H9 (cell line): ENCODE results near the gene BLACAT1. TPM values are rescaled to one million over a fixed set of nuclear protein-coding genes. Genes with fewer than 3 reads are reported as not detected.

Source experiments
- DNase-seq: peaks from one replicate; pipeline ENCODE4 v3.0.0-alpha.2; 2017
- H2AFZ ChIP-seq: one replicate; pipeline ENCODE4 v1.6.1; 2013; ENCODE audit warnings: mild to moderate bottlenecking, low read length, control low read depth, moderate library complexity
- H2AK5ac ChIP-seq: 2 replicates; pipeline ENCODE4 v1.6.1; 2013; ENCODE audit warnings: low read length, control low read depth, mixed read lengths; ENCODE audit not compliant: insufficient read length
- H2BK120ac ChIP-seq: one replicate; pipeline ENCODE4 v1.6.1; 2013; ENCODE audit warnings: low read depth, mild to moderate bottlenecking, low read length, control low read depth, inconsistent platforms; ENCODE audit not compliant: poor library complexity, severe bottlenecking
- H2BK12ac ChIP-seq: 2 replicates; pipeline ENCODE4 v1.6.1; 2013; ENCODE audit warnings: low read length, control low read depth, mixed read lengths, low read depth; ENCODE audit not compliant: insufficient read length
- H2BK15ac ChIP-seq: 2 replicates; pipeline ENCODE4 v1.6.1; 2013; ENCODE audit warnings: low read depth, low read length, control low read depth
- H2BK20ac ChIP-seq: one replicate; pipeline ENCODE4 v1.6.1; 2013; ENCODE audit warnings: low read depth, mild to moderate bottlenecking, low read length, control low read depth, inconsistent platforms; ENCODE audit not compliant: poor library complexity, severe bottlenecking
- H2BK5ac ChIP-seq: 2 replicates; pipeline ENCODE4 v1.6.1; 2013; ENCODE audit warnings: low read length, control low read depth, mixed read lengths; ENCODE audit not compliant: insufficient read length
- H3K14ac ChIP-seq: 2 replicates; pipeline ENCODE4 v1.6.1; 2013; ENCODE audit warnings: low read length, control low read depth; ENCODE audit not compliant: insufficient read depth
- H3K18ac ChIP-seq: 2 replicates; pipeline ENCODE4 v1.6.1; 2013; ENCODE audit warnings: low read depth, mild to moderate bottlenecking, mixed read lengths, low read length, control low read depth; ENCODE audit not compliant: insufficient read length
- H3K23ac ChIP-seq: 2 replicates; pipeline ENCODE4 v1.6.1; 2013; ENCODE audit warnings: low read length, control low read depth, mixed read lengths, low read depth; ENCODE audit not compliant: insufficient read length
- H3K23me2 ChIP-seq: 2 replicates; pipeline ENCODE4 v1.6.1; 2013; ENCODE audit warnings: low read depth, mild to moderate bottlenecking, mixed read lengths, low read length, control low read depth; ENCODE audit not compliant: insufficient read length, poor library complexity, severe bottlenecking
- H3K27ac ChIP-seq: 2 replicates; pipeline ENCODE4 v1.5.1; 2013; ENCODE audit warnings: low read length, control low read depth, mixed read lengths, low read depth; ENCODE audit not compliant: insufficient read length
- H3K27me3 ChIP-seq: 2 replicates; pipeline ENCODE4 v1.6.1; 2013; ENCODE audit warnings: low read length, control low read depth, inconsistent platforms; ENCODE audit not compliant: insufficient read depth
- H3K4ac ChIP-seq: 2 replicates; pipeline ENCODE4 v1.6.1; 2013; ENCODE audit warnings: low read depth, mild to moderate bottlenecking, control low read depth, inconsistent platforms, low read length, moderate library complexity
- H3K4me1 ChIP-seq: 2 replicates; pipeline ENCODE4 v1.6.1; 2013; ENCODE audit warnings: low read length, control low read depth, inconsistent platforms; ENCODE audit not compliant: insufficient read depth
- H3K4me2 ChIP-seq: 2 replicates; pipeline ENCODE4 v1.6.1; 2013; ENCODE audit warnings: low read length, control low read depth, mixed read lengths; ENCODE audit not compliant: insufficient read length, insufficient read depth
- H3K56ac ChIP-seq: 2 replicates; pipeline ENCODE4 v1.6.1; 2013; ENCODE audit warnings: low read depth, mild to moderate bottlenecking, mixed read lengths, low read length, control low read depth; ENCODE audit not compliant: insufficient read length
- H3K79me1 ChIP-seq: 2 replicates; pipeline ENCODE4 v1.6.1; 2013; ENCODE audit warnings: low read depth, mild to moderate bottlenecking, moderate library complexity, low read length, control low read depth, inconsistent platforms; ENCODE audit not compliant: insufficient read depth, poor library complexity, severe bottlenecking
- H3K79me2 ChIP-seq: 2 replicates; pipeline ENCODE4 v1.6.1; 2013; ENCODE audit warnings: low read length, control low read depth, inconsistent platforms; ENCODE audit not compliant: insufficient read depth
- H3K9ac ChIP-seq: 2 replicates; pipeline ENCODE4 v1.6.1; 2013; ENCODE audit warnings: low read length, control low read depth, mixed read lengths; ENCODE audit not compliant: insufficient read length; ENCODE audit errors: extremely low read depth
- H3K9me3 ChIP-seq: one replicate; pipeline ENCODE4 v1.6.1; 2013; ENCODE audit warnings: low read depth, low read length, inconsistent platforms; ENCODE audit not compliant: control insufficient read depth
- H3T11ph ChIP-seq: one replicate; pipeline ENCODE4 v1.6.1; 2013; ENCODE audit warnings: mild to moderate bottlenecking, low read length, control low read depth, inconsistent platforms
- H4K20me1 ChIP-seq: one replicate; pipeline ENCODE4 v1.6.1; 2013; ENCODE audit not compliant: control insufficient read depth, insufficient read length, insufficient read depth
- H4K5ac ChIP-seq: 2 replicates; pipeline ENCODE4 v1.6.1; 2013; ENCODE audit warnings: low read depth, mild to moderate bottlenecking, mixed read lengths, low read length, control low read depth; ENCODE audit not compliant: insufficient read length
- H4K8ac ChIP-seq: replicated peaks from 2 replicates; pipeline ENCODE4 v1.6.1; 2013; ENCODE audit warnings: low read length, control low read depth, mixed read lengths, low read depth; ENCODE audit not compliant: insufficient read length
- H4K91ac ChIP-seq: 2 replicates; pipeline ENCODE4 v1.6.1; 2013; ENCODE audit warnings: low read depth, mild to moderate bottlenecking, moderate library complexity, mixed read lengths, low read length, control low read depth; ENCODE audit not compliant: insufficient read length
- H3K27ac Mint-ChIP-seq, 3 experiments: 2 replicates in 2 of 3; 3 replicates in 1 of 3; pipeline ENCODE4 v1.8.0; 2020 to 2021; ENCODE audit warnings: mixed read lengths in 3 of 3, mild to moderate bottlenecking in 1 of 3, moderate library complexity in 1 of 3
- H3K27me3 Mint-ChIP-seq: 2 replicates; pipeline ENCODE4 v1.8.0; 2021; ENCODE audit warnings: low read depth, mild to moderate bottlenecking, moderate library complexity, mixed read lengths
- H3K36me3 Mint-ChIP-seq, 3 experiments: 2 replicates in 2 of 3; 3 replicates in 1 of 3; pipeline ENCODE4 v1.8.0; 2020 to 2021; ENCODE audit warnings: low read depth in 3 of 3, mixed read lengths in 3 of 3; ENCODE audit not compliant: insufficient read depth in 1 of 3
- H3K4me1 Mint-ChIP-seq, 2 experiments: 2 replicates each; pipeline ENCODE4 v1.8.0; 2020; ENCODE audit warnings: mixed read lengths in 2 of 2
- H3K4me3 Mint-ChIP-seq, 2 experiments: 2 replicates in 1 of 2; 3 replicates in 1 of 2; pipeline ENCODE4 v1.8.0; 2020 to 2021; ENCODE audit warnings: mild to moderate bottlenecking in 2 of 2, mixed read lengths in 2 of 2, moderate library complexity in 1 of 2
- H3K9me3 Mint-ChIP-seq, 2 experiments: 2 replicates in 1 of 2; 3 replicates in 1 of 2; pipeline ENCODE4 v1.8.0; 2020; ENCODE audit warnings: mild to moderate bottlenecking in 2 of 2, mixed read lengths in 2 of 2, moderate library complexity in 1 of 2
- WGBS: extraction: QIAGEN DNeasy Blood & Tissue Kit; methylation state at CpG from one replicate; pipeline ENCODE4 v1.1.7; 2013; ENCODE audit warnings: missing lambda C conversion rate, low lambda C conversion rate, mixed read lengths; ENCODE audit not compliant: insufficient read length; ENCODE audit errors: extremely low coverage; 5-methylcytosine and 5-hydroxymethylcytosine counted together
- total RNA-seq: library from RNA; stranded (reverse); gene quantifications from 2 replicates; pipeline ENCODE4 v1.2.1, GENCODE V29; 2021
- TF ChIP-seq, protein P1 (sequence below): fragments of 200-600 bp; sonication (generic); conservative IDR thresholded peaks from 3 replicates; pipeline ENCODE4 v1.8.0; 2021; ENCODE audit warnings: antibody characterized with exemption, mild to moderate bottlenecking

BLACAT1 gene
- total RNA-seq, 1 experiment from 2014 or later: 4.0 TPM

DNA sequence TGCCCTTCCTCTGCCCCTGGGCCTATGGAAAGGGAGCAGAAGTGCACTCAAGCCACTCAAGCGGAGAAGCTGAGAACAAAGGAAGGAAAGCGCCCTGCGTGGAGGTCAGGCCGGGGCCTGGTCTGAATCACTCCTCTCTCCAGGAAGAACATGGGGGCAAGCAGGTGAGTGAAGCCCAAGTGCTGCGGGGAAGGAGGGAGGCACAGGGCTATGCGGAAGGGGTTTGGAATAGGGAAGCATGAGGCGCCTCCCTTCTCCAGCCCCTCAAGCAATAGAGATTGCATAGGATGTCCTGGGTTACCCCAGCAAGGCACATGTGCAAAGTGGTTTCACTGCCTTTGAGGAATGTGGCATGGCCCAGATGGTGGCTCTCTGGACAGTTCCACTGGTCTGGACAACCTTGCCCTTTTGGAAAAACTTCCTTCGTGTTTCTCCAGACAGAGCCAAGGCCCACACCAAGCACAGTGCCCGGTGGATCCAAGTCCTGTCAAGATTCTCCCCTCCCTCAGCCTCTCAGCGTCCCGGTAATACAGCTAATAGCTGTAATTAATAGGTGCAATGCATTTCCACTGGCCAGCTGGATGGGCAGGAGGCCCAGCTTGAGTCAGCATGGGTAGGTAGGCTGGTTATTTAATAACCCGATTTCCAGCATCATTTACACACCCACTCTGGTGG lies 13.7 kb downstream of the BLACAT1 start:
- Histone ChIP-seq H3K4me2 (no peak overlapping the region), H2AFZ (no peak overlapping the region), H3K79me1 (no peaks in the 10 kb centered on the region), H3T11ph (no peak overlapping the region), H4K5ac (no peak overlapping the region), H3K27me3 (no peaks in the 10 kb centered on the region), H2BK120ac (no peak overlapping the region), H3K27ac (no peak overlapping the region), H3K14ac (no peak overlapping the region), H3K9me3 (no peaks in the 10 kb centered on the region), H2BK12ac (no peak overlapping the region), H3K9ac (no peak overlapping the region), H2BK5ac (no peak overlapping the region), H4K20me1 (no peaks in the 10 kb centered on the region), H2BK15ac (no peak overlapping the region), H3K23ac (no peak overlapping the region), H3K18ac (no peak overlapping the region), H2AK5ac (no peak overlapping the region), H3K4me1 (peaks cover 47% of the 10 kb centered on the region), H3K56ac (no peak overlapping the region), H4K91ac (no peak overlapping the region), H4K8ac (no peak overlapping the region), H3K23me2 (no peaks in the 10 kb centered on the region), H2BK20ac (no peak overlapping the region), H3K4ac (no peak overlapping the region), H3K79me2 (no peaks in the 10 kb centered on the region)
- Mint-ChIP-seq H3K9me3 (no peaks in the 10 kb centered on the region), H3K4me3 (peak overlapping the region; percentile 5 to 15; a peak in 3 of 5 replicates), H3K4me1 (peaks cover 79 to 85% of the 10 kb centered on the region in 2 experiments), H3K27ac (peak overlapping the region in 2 of 3 experiments; percentile 57 to 92; a peak in 4 of 7 replicates), H3K36me3 (peaks cover 0 to 21% (median 7%) of the 10 kb centered on the region in 3 experiments; a peak in 5 of 7 replicates), H3K27me3 (peaks cover 13% of the 10 kb centered on the region)
- TF ChIP-seq, protein P1, sequence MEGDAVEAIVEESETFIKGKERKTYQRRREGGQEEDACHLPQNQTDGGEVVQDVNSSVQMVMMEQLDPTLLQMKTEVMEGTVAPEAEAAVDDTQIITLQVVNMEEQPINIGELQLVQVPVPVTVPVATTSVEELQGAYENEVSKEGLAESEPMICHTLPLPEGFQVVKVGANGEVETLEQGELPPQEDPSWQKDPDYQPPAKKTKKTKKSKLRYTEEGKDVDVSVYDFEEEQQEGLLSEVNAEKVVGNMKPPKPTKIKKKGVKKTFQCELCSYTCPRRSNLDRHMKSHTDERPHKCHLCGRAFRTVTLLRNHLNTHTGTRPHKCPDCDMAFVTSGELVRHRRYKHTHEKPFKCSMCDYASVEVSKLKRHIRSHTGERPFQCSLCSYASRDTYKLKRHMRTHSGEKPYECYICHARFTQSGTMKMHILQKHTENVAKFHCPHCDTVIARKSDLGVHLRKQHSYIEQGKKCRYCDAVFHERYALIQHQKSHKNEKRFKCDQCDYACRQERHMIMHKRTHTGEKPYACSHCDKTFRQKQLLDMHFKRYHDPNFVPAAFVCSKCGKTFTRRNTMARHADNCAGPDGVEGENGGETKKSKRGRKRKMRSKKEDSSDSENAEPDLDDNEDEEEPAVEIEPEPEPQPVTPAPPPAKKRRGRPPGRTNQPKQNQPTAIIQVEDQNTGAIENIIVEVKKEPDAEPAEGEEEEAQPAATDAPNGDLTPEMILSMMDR: no peak
- WGBS: no CpG with 5 or more reads among the region's 12 CpGs
- DNase-seq: no peak
